RWPE1 (cell line): ENCODE data around the gene DNAJC7.
A peak's percentile ranks its signal among the peaks of the same experiment; 100 is the strongest.

ENCODE experiments used
- CTCF ChIA-PET: fragments of 350-600 bp; sonication (Branson Sonifier 250); formaldehyde crosslinking; extraction: SDS; loops from one replicate; lab custom pipeline; 2021; lab: Yijun Ruan, JAX
- POLR2A ChIA-PET: fragments of 400-600 bp; formaldehyde crosslinking; extraction: SDS; loops from one replicate; lab custom pipeline; 2020; ENCODE audit warnings: antibody characterized with exemption; ENCODE audit not compliant: low non-redundant PET; lab: Yijun Ruan, JAX
- DNase-seq: peaks from one replicate; pipeline ENCODE4 v3.0.0; 2012; ENCODE audit warnings: low spot score
- H3K27ac ChIP-seq: fragments of 450-650 bp; 2 replicates; pipeline ENCODE4 v1.5.1; 2017
- CTCF ChIP-seq: fragments of 450-650 bp; conservative IDR thresholded peaks from 2 replicates; pipeline ENCODE4 v1.5.1; 2017; ENCODE audit warnings: low read depth, mild to moderate bottlenecking

The DNAJC7 gene

GRCh38 chr17:42038221-42038973 is 21.2 kb upstream of the DNAJC7 start:
- POLR2A ChIA-PET, result no interaction called here
- no peak for DNase-seq
- CTCF ChIA-PET, result no interaction called here
- no peak for TF ChIP-seq CTCF
- peak overlapping the region; percentile 0; the same call in 1 of the 2 replicates for H3K27ac ChIP-seq

- H3K27ac ChIP-seq, result no peak overlapping the region
- no peak for DNase-seq
- POLR2A ChIA-PET, result no interaction called here
- no peak for TF ChIP-seq CTCF
- CTCF ChIA-PET, result interaction anchor here (0.9 to 1.0 kb wide), 2 partner anchors 68 to 84 kb away, joined by 3 read pairs; no protein-coding TSS in a partner anchor
Measured at GRCh38 chr17:42034059-42034458, 16.8 kb upstream of the DNAJC7 start.

GRCh38 chr17:42031584-42031983 is 14.3 kb upstream of the DNAJC7 start:
- TF ChIP-seq CTCF, result no peak
- ChIA-PET POLR2A (no interaction called here), CTCF (no interaction called here)
- DNase-seq, result no peak
- no peak overlapping the region for H3K27ac ChIP-seq

GRCh38 chr17:42028791-42029127 is 11.5 kb upstream of the DNAJC7 start:
- no peak for TF ChIP-seq CTCF
- no peak overlapping the region for H3K27ac ChIP-seq
- DNase-seq, result no peak
- POLR2A ChIA-PET, result no interaction called here
- CTCF ChIA-PET, result interaction anchor here (0.6 kb wide), 1 partner anchor 15 kb away, joined by 3 read pairs; no protein-coding TSS in a partner anchor

- DNase-seq, result no peak
- H3K27ac ChIP-seq, result no peak overlapping the region
- ChIA-PET POLR2A (no interaction called here), CTCF (interaction anchor here (0.6 kb wide), 2 partner anchors 8 to 16 kb away, joined by 3 to 7 read pairs; no protein-coding TSS in a partner anchor)
- no peak for TF ChIP-seq CTCF
Measured at GRCh38 chr17:42027961-42028790, 10.9 kb upstream of the DNAJC7 start.

- no peak for TF ChIP-seq CTCF
- no peak for DNase-seq
- no peak overlapping the region for H3K27ac ChIP-seq
- ChIA-PET POLR2A (interaction anchor here (0.7 kb wide), 1 partner anchor 92 kb away, joined by 4 read pairs; no protein-coding TSS in a partner anchor), CTCF (interaction anchor here (0.6 kb wide), 1 partner anchor 9 kb away, joined by 7 read pairs; no protein-coding TSS in a partner anchor)
Measured at GRCh38 chr17:42027590-42027889, 10.3 kb upstream of the DNAJC7 start.
